Measurements from ENCODE around the gene ZSWIM3.

Gene ZSWIM3

GRCh38 chr20:45910670-45911485 is 53.5 kb downstream of the ZSWIM3 start:
- DNase-seq = peak; percentile 72 to 93 (median 81)

GRCh38 chr20:45911486-45912343 is 54.3 kb downstream of the ZSWIM3 start, which contains the start of gene PLTP:
Gene PLTP, minus strand, starts transcription at chr20:45912155. Its CDS starts 703 bp downstream, at chr20:45911452.
- peak in 2 of 5 experiments; percentile 41 to 47 for DNase-seq

DNA sequence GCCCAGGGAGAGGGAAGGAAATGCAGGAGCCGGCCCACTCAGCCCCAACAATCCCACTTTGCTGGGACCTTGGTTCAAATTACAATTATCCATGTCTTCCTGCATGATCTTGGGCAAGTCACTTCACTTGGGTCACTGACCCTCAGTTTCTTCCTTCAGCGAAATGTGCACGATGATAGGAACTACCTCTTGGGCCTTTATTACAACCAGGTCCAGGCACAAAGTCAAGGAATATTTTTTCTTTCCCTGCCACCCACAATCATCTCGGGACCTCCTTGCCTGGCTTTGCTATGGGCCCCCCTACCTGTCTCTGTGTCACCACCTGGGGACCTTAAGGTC is 54.9 kb downstream of the ZSWIM3 start:
- no peak for DNase-seq

- DNase-seq = no peak
Measured at GRCh38 chr20:45913116-45913515, 55.7 kb downstream of the ZSWIM3 start.

DNA sequence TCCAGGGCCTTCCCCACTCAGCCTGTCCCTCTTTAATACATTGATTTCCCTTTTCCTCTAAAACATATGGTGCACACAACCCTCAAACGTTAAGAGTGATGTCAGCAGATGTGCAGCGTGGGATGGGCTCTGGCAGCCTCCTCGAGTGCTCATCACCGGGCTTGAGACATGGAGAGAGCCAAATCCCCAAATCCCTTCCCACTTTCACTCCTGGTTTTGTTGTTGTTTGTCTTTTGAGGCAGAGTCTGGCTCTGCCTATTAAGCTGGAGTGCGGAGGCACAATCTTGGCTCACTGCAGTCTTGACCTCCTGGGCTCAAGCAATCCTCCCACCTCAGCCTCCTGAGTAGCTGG is 60.4 kb downstream of the ZSWIM3 start:
- DNase-seq = no peak

- no peak for DNase-seq
Measured at GRCh38 chr20:45918182-45918737, 60.8 kb downstream of the ZSWIM3 start.

DNA sequence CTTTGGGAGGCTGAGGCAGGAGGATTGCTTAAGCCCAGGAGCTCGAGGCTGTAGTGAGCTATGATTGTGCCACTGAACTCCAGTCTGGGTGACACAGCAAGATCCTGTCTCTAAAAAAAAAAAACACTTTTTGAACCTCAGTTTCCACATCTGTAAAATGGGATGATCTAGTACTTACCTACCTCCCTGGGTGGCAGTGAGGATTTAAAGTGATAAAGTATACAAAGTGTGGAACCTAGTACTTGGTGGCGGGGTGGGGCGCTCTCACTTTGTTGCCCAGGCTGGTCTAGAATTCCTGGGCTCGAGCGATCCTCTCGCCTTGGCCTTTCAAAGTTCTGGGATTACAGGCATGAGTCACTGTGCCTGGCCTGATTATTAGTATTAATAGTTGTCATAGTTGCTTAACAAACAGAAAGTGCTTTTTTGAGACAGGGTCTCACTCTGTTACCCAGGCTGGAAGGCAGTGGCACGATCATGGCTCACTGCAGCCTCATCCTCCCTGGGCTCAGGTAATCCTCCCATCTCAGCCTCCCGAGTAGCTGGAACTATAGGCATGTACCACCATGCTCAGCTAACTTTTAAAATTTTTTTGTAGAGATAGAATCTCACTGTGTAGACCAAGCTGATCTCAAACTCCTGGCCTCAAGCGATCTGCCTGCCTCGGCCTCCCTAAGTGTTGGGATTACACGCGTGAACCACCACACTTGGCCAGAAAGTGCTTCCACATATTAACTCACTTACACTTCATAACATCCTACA is 61.5 kb downstream of the ZSWIM3 start:
- no peak for DNase-seq

DNA sequence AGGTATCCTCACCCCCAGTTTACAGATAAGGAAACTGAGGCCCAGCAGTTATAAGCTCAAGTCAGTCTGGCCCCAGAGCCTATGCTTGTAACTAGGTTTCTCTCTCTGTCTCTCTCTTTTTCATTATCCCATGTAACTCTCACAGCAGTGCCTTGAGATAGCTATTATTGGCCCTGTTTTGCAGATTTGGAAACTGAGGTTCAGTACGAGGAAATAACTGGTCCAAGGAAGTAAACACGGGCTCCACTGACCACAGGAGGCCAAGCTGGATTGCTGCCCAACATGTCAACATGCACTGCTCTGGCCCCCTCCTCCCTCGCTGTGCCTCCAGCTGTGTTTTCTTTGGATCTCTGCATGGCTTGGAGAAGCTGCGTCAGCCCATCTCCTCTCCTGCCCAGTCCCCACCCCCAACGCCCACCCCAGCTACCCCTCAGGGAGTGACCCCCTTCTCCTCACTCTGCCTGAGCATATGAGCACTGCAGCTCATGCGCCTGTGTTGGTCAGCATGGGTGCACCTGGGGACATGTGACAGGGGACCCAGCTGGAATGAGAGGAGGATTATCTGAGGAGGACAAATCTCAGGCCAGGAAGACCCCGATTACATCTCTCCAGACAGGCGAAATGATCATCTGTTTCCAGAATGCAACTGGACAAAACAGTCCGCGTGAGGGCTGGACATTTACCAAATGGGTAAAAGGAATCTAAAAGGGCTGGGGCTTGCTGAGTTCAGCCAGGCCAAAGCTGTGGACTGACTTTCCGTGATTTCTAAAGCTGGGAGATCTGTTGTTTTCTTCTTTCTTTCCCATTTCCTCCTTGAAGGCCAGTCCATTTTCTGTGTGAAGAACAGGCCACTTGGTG is 62.4 kb downstream of the ZSWIM3 start:
- DNase-seq = no peak

DNA sequence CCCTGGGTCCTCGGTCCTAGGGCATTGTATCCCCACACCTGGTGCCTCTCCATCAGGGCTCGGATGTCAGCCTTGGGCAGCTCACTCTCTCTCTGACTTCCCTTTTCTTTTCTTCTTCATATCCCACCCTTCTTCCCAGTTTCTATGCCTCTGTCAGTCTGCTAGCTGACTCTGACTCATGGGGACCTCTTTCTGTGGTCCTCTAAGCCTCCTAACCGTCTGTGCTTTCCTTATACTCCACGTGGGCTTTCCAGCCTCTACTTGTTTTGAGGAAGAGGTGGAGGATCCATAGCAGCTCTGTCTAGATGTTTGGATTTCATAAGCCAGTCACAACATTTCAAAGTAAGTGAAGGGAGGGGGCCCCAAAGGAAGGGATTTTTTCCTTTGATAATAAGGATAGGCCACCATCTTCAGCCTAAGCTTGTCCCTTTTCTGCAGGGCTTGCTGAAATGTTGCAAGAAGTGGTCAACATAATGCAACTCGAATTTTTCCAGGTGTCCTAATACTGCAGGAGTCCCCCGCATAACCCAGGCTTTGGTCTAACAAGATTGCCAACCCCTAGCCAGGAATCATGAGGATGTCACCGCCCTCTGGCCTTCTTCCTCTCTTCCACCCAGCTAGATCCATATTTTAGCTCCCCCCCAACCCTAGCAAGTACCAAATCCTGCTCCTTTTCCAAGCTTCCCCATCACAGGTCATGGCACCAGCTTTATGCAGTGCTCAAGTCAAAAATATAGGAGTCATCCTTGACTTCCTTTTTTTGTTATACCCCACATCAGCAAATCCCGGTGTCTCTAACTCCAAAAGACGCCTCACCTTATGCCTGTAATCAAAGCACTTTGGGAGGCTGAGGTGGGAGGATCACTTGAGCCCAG is 63.3 kb downstream of the ZSWIM3 start:
- DNase-seq = no peak

- no peak for DNase-seq
Measured at GRCh38 chr20:45921337-45922189, 64.1 kb downstream of the ZSWIM3 start.

DNA sequence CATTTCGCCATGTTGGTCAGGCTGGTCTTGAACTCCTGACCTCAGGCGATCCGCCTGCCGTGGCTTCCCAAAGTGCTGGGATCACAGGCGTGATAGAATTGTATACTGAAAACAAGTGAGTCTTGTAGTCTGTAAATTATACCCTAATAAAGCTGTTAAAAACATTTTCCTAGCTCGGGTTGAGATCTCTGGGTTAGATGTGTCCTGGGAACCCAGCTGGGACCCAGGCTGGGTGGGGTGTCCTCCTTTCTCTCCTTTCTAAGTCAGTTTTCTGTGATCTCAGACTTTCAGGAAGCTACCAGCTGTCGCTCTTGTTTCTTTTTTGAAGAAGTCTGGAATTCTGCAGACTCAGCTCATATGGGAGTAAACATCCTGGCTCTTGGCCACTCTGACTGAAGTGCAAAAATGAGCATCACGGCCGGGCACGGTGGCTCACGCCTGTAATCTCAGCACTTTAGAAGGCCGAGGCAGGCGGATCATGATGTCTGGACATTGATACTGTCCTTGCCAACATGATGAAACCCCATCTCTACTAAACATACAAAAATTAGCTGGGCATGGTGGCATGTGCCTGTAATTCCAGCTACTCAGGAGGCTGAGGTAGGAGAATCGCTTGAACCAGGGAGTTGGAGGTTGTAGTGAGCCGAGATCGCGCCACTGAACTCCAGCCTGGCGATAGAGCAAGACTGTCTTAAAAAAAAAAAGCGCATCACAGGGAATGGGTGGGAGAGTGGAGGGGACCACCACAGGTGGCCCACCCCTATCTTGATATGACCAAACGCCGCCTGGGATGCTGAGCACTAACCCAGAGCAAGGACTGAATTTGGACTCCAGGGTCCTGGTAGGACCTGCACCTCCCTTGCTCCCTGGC is 67.2 kb downstream of the ZSWIM3 start:
- no peak for DNase-seq

- DNase-seq = no peak
Measured at GRCh38 chr20:45925821-45926506, 68.5 kb downstream of the ZSWIM3 start.

- DNase-seq = no peak
Measured at GRCh38 chr20:45926731-45927070, 69.3 kb downstream of the ZSWIM3 start.

GRCh38 chr20:45927071-45927878 is 69.9 kb downstream of the ZSWIM3 start:
- no peak for DNase-seq
